SK-N-SH (cell line): ENCODE data around the gene ACKR3.

Experiments used
- GABPA ChIP-seq: IDR thresholded peaks from 2 replicates; pipeline ENCODE4 v1.4.0; 2012; ENCODE audit warnings: low read depth, mild to moderate bottlenecking
- TF ChIP-seq, protein P1 (sequence below): fragments of 200-600 bp; sonication (generic); IDR thresholded peaks from 2 replicates; pipeline ENCODE4 v1.6.1; 2017; ENCODE audit warnings: antibody characterized with exemption, mild to moderate bottlenecking, moderate library complexity
- TF ChIP-seq, protein P2 (sequence below): IDR thresholded peaks from 2 replicates; pipeline ENCODE4 v1.6.1; 2012; ENCODE audit warnings: mild to moderate bottlenecking, low read depth, low read length, moderate library complexity
- TF ChIP-seq, protein P3 (sequence below): IDR thresholded peaks from 2 replicates; pipeline ENCODE4 v1.4.0; 2012; ENCODE audit warnings: low read depth, borderline replicate concordance

DNA sequence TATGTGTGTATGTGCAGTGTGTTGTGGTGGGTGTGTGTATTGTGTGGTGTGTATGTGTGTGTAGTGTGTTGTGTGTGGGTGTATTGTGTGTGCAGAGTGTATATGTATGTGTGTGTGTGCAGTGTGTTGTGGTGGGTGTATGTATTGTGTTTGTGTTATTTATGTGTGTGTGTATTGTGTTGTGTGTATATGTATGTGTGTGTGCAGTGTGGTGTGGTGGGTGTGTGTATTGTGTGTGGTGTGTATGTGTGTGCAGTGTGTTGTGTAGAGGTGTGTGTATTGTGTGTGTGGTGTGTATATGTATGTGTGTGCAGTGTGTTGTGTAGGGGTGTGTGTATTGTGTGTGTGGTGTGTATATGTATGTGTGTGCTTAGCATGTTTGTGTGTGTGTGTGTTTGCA is 24.3 kb downstream of the ACKR3 start:
- TF ChIP-seq, protein P1, sequence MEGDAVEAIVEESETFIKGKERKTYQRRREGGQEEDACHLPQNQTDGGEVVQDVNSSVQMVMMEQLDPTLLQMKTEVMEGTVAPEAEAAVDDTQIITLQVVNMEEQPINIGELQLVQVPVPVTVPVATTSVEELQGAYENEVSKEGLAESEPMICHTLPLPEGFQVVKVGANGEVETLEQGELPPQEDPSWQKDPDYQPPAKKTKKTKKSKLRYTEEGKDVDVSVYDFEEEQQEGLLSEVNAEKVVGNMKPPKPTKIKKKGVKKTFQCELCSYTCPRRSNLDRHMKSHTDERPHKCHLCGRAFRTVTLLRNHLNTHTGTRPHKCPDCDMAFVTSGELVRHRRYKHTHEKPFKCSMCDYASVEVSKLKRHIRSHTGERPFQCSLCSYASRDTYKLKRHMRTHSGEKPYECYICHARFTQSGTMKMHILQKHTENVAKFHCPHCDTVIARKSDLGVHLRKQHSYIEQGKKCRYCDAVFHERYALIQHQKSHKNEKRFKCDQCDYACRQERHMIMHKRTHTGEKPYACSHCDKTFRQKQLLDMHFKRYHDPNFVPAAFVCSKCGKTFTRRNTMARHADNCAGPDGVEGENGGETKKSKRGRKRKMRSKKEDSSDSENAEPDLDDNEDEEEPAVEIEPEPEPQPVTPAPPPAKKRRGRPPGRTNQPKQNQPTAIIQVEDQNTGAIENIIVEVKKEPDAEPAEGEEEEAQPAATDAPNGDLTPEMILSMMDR: no peak
- TF ChIP-seq GABPA: no peak
- TF ChIP-seq, protein P2, sequence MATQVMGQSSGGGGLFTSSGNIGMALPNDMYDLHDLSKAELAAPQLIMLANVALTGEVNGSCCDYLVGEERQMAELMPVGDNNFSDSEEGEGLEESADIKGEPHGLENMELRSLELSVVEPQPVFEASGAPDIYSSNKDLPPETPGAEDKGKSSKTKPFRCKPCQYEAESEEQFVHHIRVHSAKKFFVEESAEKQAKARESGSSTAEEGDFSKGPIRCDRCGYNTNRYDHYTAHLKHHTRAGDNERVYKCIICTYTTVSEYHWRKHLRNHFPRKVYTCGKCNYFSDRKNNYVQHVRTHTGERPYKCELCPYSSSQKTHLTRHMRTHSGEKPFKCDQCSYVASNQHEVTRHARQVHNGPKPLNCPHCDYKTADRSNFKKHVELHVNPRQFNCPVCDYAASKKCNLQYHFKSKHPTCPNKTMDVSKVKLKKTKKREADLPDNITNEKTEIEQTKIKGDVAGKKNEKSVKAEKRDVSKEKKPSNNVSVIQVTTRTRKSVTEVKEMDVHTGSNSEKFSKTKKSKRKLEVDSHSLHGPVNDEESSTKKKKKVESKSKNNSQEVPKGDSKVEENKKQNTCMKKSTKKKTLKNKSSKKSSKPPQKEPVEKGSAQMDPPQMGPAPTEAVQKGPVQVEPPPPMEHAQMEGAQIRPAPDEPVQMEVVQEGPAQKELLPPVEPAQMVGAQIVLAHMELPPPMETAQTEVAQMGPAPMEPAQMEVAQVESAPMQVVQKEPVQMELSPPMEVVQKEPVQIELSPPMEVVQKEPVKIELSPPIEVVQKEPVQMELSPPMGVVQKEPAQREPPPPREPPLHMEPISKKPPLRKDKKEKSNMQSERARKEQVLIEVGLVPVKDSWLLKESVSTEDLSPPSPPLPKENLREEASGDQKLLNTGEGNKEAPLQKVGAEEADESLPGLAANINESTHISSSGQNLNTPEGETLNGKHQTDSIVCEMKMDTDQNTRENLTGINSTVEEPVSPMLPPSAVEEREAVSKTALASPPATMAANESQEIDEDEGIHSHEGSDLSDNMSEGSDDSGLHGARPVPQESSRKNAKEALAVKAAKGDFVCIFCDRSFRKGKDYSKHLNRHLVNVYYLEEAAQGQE: no peak
- TF ChIP-seq, protein P3, sequence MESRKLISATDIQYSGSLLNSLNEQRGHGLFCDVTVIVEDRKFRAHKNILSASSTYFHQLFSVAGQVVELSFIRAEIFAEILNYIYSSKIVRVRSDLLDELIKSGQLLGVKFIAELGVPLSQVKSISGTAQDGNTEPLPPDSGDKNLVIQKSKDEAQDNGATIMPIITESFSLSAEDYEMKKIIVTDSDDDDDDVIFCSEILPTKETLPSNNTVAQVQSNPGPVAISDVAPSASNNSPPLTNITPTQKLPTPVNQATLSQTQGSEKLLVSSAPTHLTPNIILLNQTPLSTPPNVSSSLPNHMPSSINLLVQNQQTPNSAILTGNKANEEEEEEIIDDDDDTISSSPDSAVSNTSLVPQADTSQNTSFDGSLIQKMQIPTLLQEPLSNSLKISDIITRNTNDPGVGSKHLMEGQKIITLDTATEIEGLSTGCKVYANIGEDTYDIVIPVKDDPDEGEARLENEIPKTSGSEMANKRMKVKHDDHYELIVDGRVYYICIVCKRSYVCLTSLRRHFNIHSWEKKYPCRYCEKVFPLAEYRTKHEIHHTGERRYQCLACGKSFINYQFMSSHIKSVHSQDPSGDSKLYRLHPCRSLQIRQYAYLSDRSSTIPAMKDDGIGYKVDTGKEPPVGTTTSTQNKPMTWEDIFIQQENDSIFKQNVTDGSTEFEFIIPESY: no peak
